Esophagus squamous epithelium (tissue), 4 donors: Measurements from ENCODE around the gene C15orf40.

Experiments used
- POLR2A ChIP-seq, 4 donors: fragments of 450-650 bp; IDR thresholded peaks; one replicate each; pipeline ENCODE4 v1.6.1; 2017; ENCODE audit warnings: antibody characterized with exemption in 4 of 4, mild to moderate bottlenecking in 4 of 4, moderate library complexity in 3 of 4
- TF ChIP-seq, protein P1 (sequence below), 6 experiments: fragments of 450-650 bp in 4 of 6; fragments of 200-600 bp in 2 of 6; sonication (generic) in 2 of 6; IDR thresholded peaks; one replicate each; pipeline ENCODE4 v1.5.1; 2016 to 2019; ENCODE audit warnings: antibody characterized with exemption in 6 of 6, mild to moderate bottlenecking in 4 of 6, moderate library complexity in 4 of 6

DNA sequence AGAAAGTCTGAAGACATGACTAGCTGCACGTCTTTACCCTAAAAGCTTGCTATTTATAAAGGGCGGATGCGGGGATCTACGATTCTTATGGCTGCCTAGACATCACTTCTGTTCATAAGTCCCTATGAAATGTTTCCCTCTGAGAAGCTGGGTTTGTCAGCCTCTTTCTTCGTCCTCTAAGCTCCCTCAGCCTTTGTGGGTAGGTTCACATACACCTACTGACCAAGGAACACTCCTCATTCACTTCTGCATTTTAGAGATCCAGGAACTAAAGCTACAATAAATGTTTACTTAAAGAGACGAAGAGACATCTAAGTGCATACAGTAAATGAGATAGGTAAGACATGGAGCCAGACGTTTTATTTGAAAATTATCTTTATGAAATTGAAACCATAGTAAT is 42.1 kb downstream of the C15orf40 start:
- TF ChIP-seq, protein P1, sequence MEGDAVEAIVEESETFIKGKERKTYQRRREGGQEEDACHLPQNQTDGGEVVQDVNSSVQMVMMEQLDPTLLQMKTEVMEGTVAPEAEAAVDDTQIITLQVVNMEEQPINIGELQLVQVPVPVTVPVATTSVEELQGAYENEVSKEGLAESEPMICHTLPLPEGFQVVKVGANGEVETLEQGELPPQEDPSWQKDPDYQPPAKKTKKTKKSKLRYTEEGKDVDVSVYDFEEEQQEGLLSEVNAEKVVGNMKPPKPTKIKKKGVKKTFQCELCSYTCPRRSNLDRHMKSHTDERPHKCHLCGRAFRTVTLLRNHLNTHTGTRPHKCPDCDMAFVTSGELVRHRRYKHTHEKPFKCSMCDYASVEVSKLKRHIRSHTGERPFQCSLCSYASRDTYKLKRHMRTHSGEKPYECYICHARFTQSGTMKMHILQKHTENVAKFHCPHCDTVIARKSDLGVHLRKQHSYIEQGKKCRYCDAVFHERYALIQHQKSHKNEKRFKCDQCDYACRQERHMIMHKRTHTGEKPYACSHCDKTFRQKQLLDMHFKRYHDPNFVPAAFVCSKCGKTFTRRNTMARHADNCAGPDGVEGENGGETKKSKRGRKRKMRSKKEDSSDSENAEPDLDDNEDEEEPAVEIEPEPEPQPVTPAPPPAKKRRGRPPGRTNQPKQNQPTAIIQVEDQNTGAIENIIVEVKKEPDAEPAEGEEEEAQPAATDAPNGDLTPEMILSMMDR (IDR thresholded peaks at IDR 0.05): no peak
- TF ChIP-seq POLR2A (IDR thresholded peaks at IDR 0.05): no peak
